ENCODE measurements around the gene B4GALT5.

- no peak for TF ChIP-seq CTCF (IDR thresholded peaks at IDR 0.05)
- no peak for TF ChIP-seq KAT7 (CRISPR knock-in tag; IDR thresholded peaks at IDR 0.05; ENCODE audit: borderline replicate concordance)
- TF ChIP-seq NR3C1 (CRISPR knock-in tag; conservative IDR thresholded peaks at IDR 0.05; ENCODE audit: low read depth) = no peak
- no peak for TF ChIP-seq NR1H2 (CRISPR knock-in tag; IDR thresholded peaks at IDR 0.05)
- no peak for TF ChIP-seq ATF2 (CRISPR knock-in tag; IDR thresholded peaks at IDR 0.05; ENCODE audit: borderline replicate concordance, low read depth)
- TF ChIP-seq FOXK1 (CRISPR knock-in tag; IDR thresholded peaks at IDR 0.05) = no peak
- TF ChIP-seq NR2C2 (CRISPR knock-in tag; IDR thresholded peaks at IDR 0.05) = no peak
Observed at GRCh38 chr20:49607568-49607967, 106.1 kb downstream of the B4GALT5 start.
